Esophagus squamous epithelium (tissue), 5 donors: Measurements from ENCODE around the gene TMEM192. TPM values are rescaled to one million over a fixed set of nuclear protein-coding genes. Genes with fewer than 3 reads are reported as not detected.
"Not testable (repeated sequence)": the region's sequence is repeated elsewhere in the genome, so short reads cannot be mapped to it uniquely, and the experiment has no call there.

Experiments used
- DNase-seq: peaks from one replicate; lab custom pipeline; 2025; lab: John Stamatoyannopoulos, UW
- H3K27ac ChIP-seq, 4 donors: fragments of 200-600 bp; sonication (generic); one replicate each; pipeline ENCODE4 v1.5.1; 2016 to 2019; ENCODE audit warnings: mild to moderate bottlenecking in 1 of 4
- H3K27me3 ChIP-seq, 4 donors: fragments of 200-600 bp; sonication (generic); 1 replicate in 3 of 4; 2 replicates in 1 of 4; pipeline versions ENCODE4 v1.5.1 to v1.6.0; 2017 to 2021; ENCODE audit warnings: antibody characterized with exemption in 1 of 4
- H3K36me3 ChIP-seq, 3 donors: fragments of 200-600 bp; sonication (generic); one replicate each; pipeline ENCODE4 v1.5.1; 2016 to 2019
- H3K4me1 ChIP-seq, 3 donors: fragments of 200-600 bp; sonication (generic); one replicate each; pipeline ENCODE4 v1.5.1; 2017 to 2019
- H3K4me3 ChIP-seq, 4 donors: fragments of 200-600 bp; sonication (generic); 1 replicate in 3 of 4; 2 replicates in 1 of 4; pipeline ENCODE4 v1.5.1; 2016 to 2019; ENCODE audit warnings: mild to moderate bottlenecking in 2 of 4, moderate library complexity in 1 of 4
- H3K9me3 ChIP-seq, 3 donors: fragments of 200-600 bp; sonication (generic); one replicate each; pipeline ENCODE4 v1.5.1; 2016 to 2019
- POLR2A ChIP-seq, 4 donors: fragments of 450-650 bp; IDR thresholded peaks; one replicate each; pipeline ENCODE4 v1.6.1; 2017; ENCODE audit warnings: antibody characterized with exemption in 4 of 4, mild to moderate bottlenecking in 4 of 4, moderate library complexity in 3 of 4
- WGBS, 2 donors: methylation state at CpG; one replicate each; pipeline ENCODE4 v1.1.5; 2018; 5-methylcytosine and 5-hydroxymethylcytosine counted together
- intact Hi-C: fragments of 100-400 bp; cut with DNase I; formaldehyde crosslinking; loops from one replicate; pipeline ENCODE4 v1.15.0; 2022
- total RNA-seq, 4 donors: library from RNA; depleted of rRNA; stranded (reverse); fragments of >200 nt; gene quantifications; one replicate each; pipeline ENCODE4 v1.1.0, GENCODE V29; 2016
- TF ChIP-seq, protein P1 (sequence below), 6 experiments: fragments of 450-650 bp in 4 of 6; fragments of 200-600 bp in 2 of 6; sonication (generic) in 2 of 6; IDR thresholded peaks; one replicate each; pipeline ENCODE4 v1.5.1; 2016 to 2019; ENCODE audit warnings: antibody characterized with exemption in 6 of 6, mild to moderate bottlenecking in 4 of 6, moderate library complexity in 4 of 6
- donor health status: DM: yes; HTN: yes; CAD: no.

The TMEM192 gene
- total RNA-seq, 4 donors from 2014 or later = 2.1 to 11.3 (median 7.2) TPM

DNA sequence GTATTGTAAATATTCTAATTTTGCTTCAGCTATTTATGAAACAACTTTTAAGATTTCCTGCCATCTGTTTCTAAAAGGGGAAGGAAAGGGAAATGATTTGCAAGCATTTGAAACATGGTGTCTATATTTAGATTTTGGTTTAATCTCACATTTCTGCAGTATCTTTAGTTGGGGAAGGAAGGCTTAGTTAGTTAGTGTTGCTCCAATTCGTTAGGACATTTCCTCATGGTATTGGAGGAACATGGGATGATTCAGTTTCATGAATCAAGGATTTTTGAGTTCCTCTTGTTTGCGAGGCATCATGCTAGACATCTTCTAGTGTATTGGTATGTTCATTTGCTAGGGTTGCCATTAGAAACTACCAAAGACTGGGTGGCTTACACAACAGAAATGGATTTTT is 20.5 kb upstream of the TMEM192 start:
- WGBS, 2 donors = 47 to 58% methylated on average over 2 of the region's 2 CpGs
- no peak overlapping the region for H3K4me3 ChIP-seq
- no peak overlapping the region for H3K27ac ChIP-seq
- H3K9me3 ChIP-seq = no peaks in the 10 kb centered on the region
- intact Hi-C loops = loop anchor here (5.0 kb wide), 1 partner anchor 329 kb away; no protein-coding TSS in a partner anchor
- H3K36me3 ChIP-seq = no peaks in the 10 kb centered on the region
- no peak for DNase-seq
- TF ChIP-seq, protein P1, sequence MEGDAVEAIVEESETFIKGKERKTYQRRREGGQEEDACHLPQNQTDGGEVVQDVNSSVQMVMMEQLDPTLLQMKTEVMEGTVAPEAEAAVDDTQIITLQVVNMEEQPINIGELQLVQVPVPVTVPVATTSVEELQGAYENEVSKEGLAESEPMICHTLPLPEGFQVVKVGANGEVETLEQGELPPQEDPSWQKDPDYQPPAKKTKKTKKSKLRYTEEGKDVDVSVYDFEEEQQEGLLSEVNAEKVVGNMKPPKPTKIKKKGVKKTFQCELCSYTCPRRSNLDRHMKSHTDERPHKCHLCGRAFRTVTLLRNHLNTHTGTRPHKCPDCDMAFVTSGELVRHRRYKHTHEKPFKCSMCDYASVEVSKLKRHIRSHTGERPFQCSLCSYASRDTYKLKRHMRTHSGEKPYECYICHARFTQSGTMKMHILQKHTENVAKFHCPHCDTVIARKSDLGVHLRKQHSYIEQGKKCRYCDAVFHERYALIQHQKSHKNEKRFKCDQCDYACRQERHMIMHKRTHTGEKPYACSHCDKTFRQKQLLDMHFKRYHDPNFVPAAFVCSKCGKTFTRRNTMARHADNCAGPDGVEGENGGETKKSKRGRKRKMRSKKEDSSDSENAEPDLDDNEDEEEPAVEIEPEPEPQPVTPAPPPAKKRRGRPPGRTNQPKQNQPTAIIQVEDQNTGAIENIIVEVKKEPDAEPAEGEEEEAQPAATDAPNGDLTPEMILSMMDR (IDR thresholded peaks at IDR 0.05) = no peak
- no peak for TF ChIP-seq POLR2A (IDR thresholded peaks at IDR 0.05)
- H3K4me1 ChIP-seq = no peaks in the 10 kb centered on the region
- H3K27me3 ChIP-seq = peaks cover 0 to 4% (median 0%) of the 10 kb centered on the region in 4 donors

DNA sequence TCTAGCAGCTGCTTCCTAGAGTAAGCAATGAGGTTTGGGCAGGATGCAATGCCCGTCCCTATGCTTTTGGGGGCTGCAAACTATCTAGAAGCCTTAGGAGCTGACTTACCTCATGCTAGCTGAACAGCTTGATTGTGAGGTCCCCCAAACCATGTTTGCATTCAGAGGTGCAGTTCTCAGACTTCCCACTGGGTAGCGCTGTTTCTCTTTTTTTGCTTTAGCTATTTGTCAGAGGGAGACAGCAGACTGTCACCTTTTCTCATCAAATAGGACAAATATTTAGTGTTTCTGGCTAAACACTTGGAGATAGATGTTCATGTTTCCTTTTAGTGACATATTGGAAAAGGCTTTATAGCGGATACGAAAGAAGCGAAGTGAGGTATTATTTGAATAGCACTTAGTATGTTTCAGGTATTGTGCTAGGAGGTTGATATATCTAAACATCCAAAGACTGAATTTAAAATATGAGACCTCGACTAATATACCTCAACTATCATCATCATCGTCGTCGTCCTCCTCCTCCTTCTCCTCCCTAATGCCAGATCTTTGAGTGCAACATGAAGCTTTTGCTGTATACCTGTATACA is 18.7 kb upstream of the TMEM192 start:
- H3K27me3 ChIP-seq = peaks cover 0 to 4% (median 0%) of the 10 kb centered on the region in 4 donors
- WGBS, 2 donors = 6 to 22% methylated on average over 9 of the region's 9 CpGs
- no peak overlapping the region for H3K4me3 ChIP-seq
- no peaks in the 10 kb centered on the region for H3K9me3 ChIP-seq
- no peaks in the 10 kb centered on the region for H3K36me3 ChIP-seq
- intact Hi-C loops = loop anchor here (5.0 kb wide), 1 partner anchor 331 kb away; no protein-coding TSS in a partner anchor
- no peak for DNase-seq
- no peaks in the 10 kb centered on the region for H3K4me1 ChIP-seq
- H3K27ac ChIP-seq = no peak overlapping the region
- no peak for TF ChIP-seq POLR2A (IDR thresholded peaks at IDR 0.05)
- TF ChIP-seq, protein P1 (IDR thresholded peaks at IDR 0.05) = peak; percentile 76 to 96 (median 90)

DNA sequence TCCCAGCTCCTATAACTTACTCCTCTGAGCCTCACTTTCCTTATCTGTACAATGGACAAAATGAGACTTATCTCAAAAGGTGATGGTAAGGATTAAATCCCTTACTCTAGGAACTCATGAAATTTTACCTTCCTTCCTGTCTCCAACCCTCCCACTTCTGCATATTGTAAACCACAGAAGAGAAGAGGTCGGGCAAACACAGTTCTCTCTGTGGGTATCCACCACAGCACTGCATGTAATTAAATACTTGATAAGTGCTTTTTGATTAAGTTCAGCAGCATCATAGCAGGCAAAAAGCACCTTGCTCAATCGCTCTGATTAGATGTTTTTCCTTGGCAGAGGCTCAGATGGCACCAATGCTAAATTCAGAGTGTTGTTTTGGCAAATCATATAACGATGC is 17.3 kb upstream of the TMEM192 start:
- Histone ChIP-seq H3K27me3 (peaks cover 0 to 4% (median 0%) of the 10 kb centered on the region in 4 donors), H3K4me3 (no peak overlapping the region), H3K4me1 (no peaks in the 10 kb centered on the region), H3K9me3 (no peaks in the 10 kb centered on the region), H3K36me3 (no peaks in the 10 kb centered on the region), H3K27ac (no peak overlapping the region)
- TF ChIP-seq, protein P1 (IDR thresholded peaks at IDR 0.05) = no peak
- no peak for TF ChIP-seq POLR2A (IDR thresholded peaks at IDR 0.05)
- 39 to 49% methylated on average over 3 of the region's 3 CpGs for WGBS, 2 donors
- no peak for DNase-seq
- intact Hi-C loops = loop anchor here (5.0 kb wide), 1 partner anchor 332 kb away; no protein-coding TSS in a partner anchor

DNA sequence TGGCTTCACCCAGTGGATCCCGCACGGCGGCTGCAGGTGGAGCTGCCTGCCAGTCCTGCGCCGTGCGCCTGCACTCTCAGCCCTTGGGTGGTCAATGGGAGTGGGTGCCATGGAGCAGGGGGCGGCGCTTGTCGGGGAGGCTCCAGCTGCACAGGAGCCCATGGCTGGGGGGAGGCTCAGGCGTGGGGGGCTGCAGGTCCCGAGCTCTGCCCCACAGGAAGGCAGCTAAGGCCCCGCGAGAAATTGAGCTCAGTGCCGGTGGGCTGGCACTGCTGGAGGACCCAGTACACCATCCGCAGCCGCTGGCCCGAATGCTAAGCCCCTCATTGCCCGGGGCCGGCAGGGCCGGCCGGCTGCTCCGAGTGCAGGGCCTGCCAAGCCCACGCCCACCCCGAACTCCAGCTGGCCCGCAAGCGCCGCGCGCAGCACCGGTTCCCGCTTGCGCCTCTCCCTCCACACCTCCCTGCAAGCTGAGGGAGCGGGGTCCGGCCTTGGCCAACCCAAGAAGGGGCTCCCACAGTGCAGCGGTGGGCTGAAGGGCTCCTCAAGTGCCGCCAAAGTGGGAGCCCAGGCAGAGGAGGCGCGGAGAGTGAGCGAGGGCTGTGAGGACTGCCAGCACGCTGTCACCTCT is 13.3 kb upstream of the TMEM192 start:
- H3K27ac ChIP-seq, H3K36me3 ChIP-seq, H3K27me3 ChIP-seq, intact Hi-C loops, H3K9me3 ChIP-seq, DNase-seq, H3K4me1 ChIP-seq, H3K4me3 ChIP-seq: not testable (repeated sequence)
- 80 to 100% methylated on average over 1 to 3 of the region's 40 CpGs for WGBS, 2 donors

DNA sequence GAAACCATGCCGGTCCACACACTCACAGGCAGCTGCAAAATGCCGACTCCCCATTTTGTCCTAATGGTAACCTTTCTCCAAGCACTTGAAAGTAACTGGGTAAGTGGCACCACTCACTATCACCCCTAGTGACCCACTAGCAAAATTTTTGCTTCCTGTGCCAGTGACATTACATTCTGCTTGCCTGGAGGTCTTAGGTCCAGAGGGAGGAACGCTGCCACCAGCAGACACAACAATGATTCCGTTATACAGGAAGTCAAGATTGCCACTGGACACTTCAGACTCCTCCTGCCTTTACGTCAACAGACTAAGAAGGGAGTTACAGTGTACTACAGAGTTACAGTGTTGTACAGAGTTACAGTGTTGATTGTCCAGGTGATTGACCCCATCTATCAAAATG is 11.8 kb upstream of the TMEM192 start:
- intact Hi-C loops = no loop called here
- TF ChIP-seq POLR2A (IDR thresholded peaks at IDR 0.05) = no peak
- TF ChIP-seq, protein P1 (IDR thresholded peaks at IDR 0.05) = no peak
- H3K4me1 ChIP-seq = no peaks in the 10 kb centered on the region
- no peak overlapping the region for H3K27ac ChIP-seq
- H3K9me3 ChIP-seq = no peaks in the 10 kb centered on the region
- DNase-seq = no peak
- no peaks in the 10 kb centered on the region for H3K36me3 ChIP-seq
- no peaks in the 10 kb centered on the region for H3K27me3 ChIP-seq
- no peak overlapping the region for H3K4me3 ChIP-seq
- WGBS, 2 donors = 49 to 71% methylated on average over 4 of the region's 5 CpGs
